HG03342 (cell line): ENCODE results near the gene PIP4K2A.
"Not testable (repeated sequence)": the region's sequence is repeated elsewhere in the genome, so short reads cannot be mapped to it uniquely, and the experiment has no call there.

Experiments used
- ATAC-seq: cut with Tn5 transposase; IDR thresholded peaks from one replicate; pipeline ENCODE4 v1.9.1; 2021; ENCODE audit warnings: mild to moderate bottlenecking, moderate library complexity; ENCODE audit not compliant: unreplicated experiment

Gene PIP4K2A

GRCh38 chr10:22531441-22531840, 182.9 kb downstream of the PIP4K2A start:
- no peak for ATAC-seq

GRCh38 chr10:22531008-22531407, 183.4 kb downstream of the PIP4K2A start:
- ATAC-seq, result no peak

GRCh38 chr10:22527520-22527919, 186.9 kb downstream of the PIP4K2A start:
- ATAC-seq, result no peak

- not testable (repeated sequence) for ATAC-seq
Measured at GRCh38 chr10:22524333-22524732, 190.0 kb downstream of the PIP4K2A start.

- not testable (repeated sequence) for ATAC-seq
Measured at GRCh38 chr10:22520645-22521044, 193.7 kb downstream of the PIP4K2A start.

- no peak for ATAC-seq
Measured at GRCh38 chr10:22518167-22518724, 196.1 kb downstream of the PIP4K2A start.

- no peak for ATAC-seq
Measured at GRCh38 chr10:22515009-22515408, 199.4 kb downstream of the PIP4K2A start.

- ATAC-seq, result not testable (repeated sequence)
Measured at GRCh38 chr10:22514414-22514758, 200.0 kb downstream of the PIP4K2A start.

GRCh38 chr10:22513483-22514413, 200.6 kb downstream of the PIP4K2A start:
- ATAC-seq, result not testable (repeated sequence)

GRCh38 chr10:22512015-22512414, 202.4 kb downstream of the PIP4K2A start:
- not testable (repeated sequence) for ATAC-seq

- not testable (repeated sequence) for ATAC-seq
Measured at GRCh38 chr10:22508214-22508613, 206.2 kb downstream of the PIP4K2A start.

- ATAC-seq, result no peak
Measured at GRCh38 chr10:22505911-22506685, 208.3 kb downstream of the PIP4K2A start.

- no peak for ATAC-seq
Measured at GRCh38 chr10:22504766-22505165, 209.6 kb downstream of the PIP4K2A start.

- ATAC-seq, result no peak
Measured at GRCh38 chr10:22503315-22504088, 210.9 kb downstream of the PIP4K2A start.

- ATAC-seq, result no peak
Measured at GRCh38 chr10:22501863-22502262, 212.5 kb downstream of the PIP4K2A start.

- ATAC-seq, result no peak
Measured at GRCh38 chr10:22501413-22501812, 213.0 kb downstream of the PIP4K2A start.

- no peak for ATAC-seq
Measured at GRCh38 chr10:22500656-22501340, 213.6 kb downstream of the PIP4K2A start.

- ATAC-seq, result not testable (repeated sequence)
Measured at GRCh38 chr10:22499973-22500372, 214.4 kb downstream of the PIP4K2A start.

GRCh38 chr10:22495396-22495795, 219.0 kb downstream of the PIP4K2A start:
- no peak for ATAC-seq

- ATAC-seq, result no peak
Measured at GRCh38 chr10:22494007-22494406, 220.4 kb downstream of the PIP4K2A start.
